Astrocyte of the spinal cord (primary cell): ENCODE data around the gene P2RX4.

Experiments used
- DNase-seq: peaks from one replicate; pipeline ENCODE4 v3.0.0; 2011; ENCODE audit warnings: low read depth, low spot score
- H3K4me3 ChIP-seq: 2 replicates; pipeline ENCODE4 v1.5.1; 2011; ENCODE audit warnings: low read depth, mild to moderate bottlenecking, low read length, moderate library complexity
- in situ Hi-C: cut with HindIII; loops from 2 replicates; pipeline ENCODE4 v1.10.0; 2017; ENCODE audit warnings: low sequenced_read_pairs
- TF ChIP-seq, protein P1 (sequence below): IDR thresholded peaks from 2 replicates; pipeline ENCODE4 v1.5.1; 2012; ENCODE audit warnings: low read depth, mild to moderate bottlenecking, low read length, inconsistent platforms

P2RX4 gene

DNA sequence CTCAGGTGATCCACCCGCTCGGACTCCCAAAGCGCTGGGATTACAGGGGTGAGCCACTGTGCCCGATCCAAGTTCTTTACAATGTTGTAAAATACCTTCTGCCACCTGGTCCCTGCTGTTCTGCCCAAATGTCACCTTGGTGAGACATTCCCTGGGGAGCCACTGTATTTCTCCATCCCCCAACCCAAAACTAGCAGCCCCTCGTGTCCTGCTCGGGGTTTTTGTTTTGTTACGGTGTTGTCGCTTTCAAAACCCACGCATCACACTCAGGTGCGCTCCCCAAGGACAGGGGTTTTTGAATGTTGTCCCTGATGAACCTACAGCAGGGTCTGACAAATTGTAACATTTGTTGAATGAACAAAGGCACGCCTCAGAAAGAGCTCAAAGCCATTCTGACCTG is 49.1 kb downstream of the P2RX4 start:
- TF ChIP-seq, protein P1, sequence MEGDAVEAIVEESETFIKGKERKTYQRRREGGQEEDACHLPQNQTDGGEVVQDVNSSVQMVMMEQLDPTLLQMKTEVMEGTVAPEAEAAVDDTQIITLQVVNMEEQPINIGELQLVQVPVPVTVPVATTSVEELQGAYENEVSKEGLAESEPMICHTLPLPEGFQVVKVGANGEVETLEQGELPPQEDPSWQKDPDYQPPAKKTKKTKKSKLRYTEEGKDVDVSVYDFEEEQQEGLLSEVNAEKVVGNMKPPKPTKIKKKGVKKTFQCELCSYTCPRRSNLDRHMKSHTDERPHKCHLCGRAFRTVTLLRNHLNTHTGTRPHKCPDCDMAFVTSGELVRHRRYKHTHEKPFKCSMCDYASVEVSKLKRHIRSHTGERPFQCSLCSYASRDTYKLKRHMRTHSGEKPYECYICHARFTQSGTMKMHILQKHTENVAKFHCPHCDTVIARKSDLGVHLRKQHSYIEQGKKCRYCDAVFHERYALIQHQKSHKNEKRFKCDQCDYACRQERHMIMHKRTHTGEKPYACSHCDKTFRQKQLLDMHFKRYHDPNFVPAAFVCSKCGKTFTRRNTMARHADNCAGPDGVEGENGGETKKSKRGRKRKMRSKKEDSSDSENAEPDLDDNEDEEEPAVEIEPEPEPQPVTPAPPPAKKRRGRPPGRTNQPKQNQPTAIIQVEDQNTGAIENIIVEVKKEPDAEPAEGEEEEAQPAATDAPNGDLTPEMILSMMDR, result no peak
- in situ Hi-C loops, result no loop called here
- no peak for DNase-seq
- H3K4me3 ChIP-seq, result no peak overlapping the region

DNA sequence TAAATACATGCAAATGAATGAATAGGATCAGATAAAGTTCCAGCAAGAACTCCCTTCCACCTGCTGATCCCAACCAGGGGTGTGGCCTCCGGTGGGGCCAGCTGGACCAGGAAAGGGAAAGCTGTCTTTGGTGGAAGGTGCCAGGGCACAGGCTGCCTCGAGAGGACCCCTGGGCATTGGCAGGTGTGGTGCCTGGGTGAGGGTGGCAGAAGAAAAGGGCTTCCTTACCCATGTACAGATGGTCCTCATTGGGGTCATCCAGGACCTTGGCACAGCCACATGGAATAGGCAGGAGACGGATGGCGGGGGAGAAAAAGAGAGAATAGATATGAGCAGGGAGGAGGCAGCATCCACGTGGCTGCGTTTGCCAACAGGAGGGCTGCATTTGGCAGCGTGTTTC is 50.2 kb downstream of the P2RX4 start:
- TF ChIP-seq, protein P1, result no peak
- DNase-seq, result no peak
- no peak overlapping the region for H3K4me3 ChIP-seq
- in situ Hi-C loops, result no loop called here

DNA sequence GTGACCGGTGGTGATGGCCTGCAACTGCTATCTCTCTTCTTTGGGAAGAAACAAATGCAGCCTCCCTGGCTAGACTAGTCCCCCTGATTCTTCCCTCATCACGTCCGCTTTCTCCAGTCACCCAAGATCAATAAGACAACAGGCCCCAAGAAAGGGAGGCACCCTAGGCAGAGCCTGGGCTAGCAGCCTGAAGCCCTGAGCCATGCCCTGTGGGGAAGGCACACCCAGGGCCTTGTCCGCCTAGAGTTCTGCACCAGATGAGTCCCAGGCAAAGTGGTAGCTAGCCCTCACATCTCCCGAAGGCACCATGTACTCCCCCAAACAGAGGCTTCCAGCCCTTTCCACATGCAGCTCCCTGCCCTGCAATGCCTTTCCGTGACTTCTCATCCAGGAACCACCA is 51.5 kb downstream of the P2RX4 start:
- TF ChIP-seq, protein P1, result no peak
- in situ Hi-C loops, result no loop called here
- no peak for DNase-seq

DNA sequence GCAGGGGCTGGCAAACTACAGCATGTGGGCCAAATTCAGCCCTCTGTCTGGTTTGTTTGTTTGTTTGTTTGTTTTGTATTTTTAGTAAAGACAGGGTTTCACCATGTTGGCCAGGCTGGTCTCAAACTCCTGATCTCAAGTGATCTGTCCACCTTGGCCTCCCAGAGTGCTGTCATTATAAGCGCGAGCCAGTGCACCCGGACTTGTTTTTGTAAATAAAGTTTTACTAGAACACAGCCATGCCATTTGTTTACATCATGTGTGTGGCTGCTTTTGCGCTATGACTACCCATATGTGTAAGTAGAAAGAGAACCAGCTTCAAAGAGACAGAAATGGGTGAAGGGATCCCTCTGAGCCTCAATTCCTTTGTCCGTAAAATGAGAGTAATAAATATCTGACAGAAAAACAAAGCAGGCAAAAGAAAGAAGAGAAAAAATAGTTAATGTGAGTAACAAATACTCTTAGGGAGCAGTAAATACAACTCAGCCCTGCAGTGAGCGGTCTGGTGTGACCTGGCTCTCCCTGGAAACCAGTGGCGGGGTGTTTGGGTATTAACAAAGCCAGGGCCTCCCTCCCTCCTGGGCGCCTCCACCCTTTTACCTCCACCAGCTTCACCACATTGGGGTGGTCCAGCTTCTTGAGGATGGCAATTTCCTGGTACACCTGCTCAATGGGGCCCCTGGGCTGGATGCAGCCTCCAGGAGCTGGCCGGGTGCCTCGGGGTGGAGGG is 53.4 kb downstream of the P2RX4 start:
- no peak overlapping the region for H3K4me3 ChIP-seq
- TF ChIP-seq, protein P1, result no peak
- in situ Hi-C loops, result no loop called here
- no peak for DNase-seq

More for the DNA sequence above, 51.5 kb downstream of the P2RX4 start:
- no peak overlapping the region for H3K4me3 ChIP-seq

DNA sequence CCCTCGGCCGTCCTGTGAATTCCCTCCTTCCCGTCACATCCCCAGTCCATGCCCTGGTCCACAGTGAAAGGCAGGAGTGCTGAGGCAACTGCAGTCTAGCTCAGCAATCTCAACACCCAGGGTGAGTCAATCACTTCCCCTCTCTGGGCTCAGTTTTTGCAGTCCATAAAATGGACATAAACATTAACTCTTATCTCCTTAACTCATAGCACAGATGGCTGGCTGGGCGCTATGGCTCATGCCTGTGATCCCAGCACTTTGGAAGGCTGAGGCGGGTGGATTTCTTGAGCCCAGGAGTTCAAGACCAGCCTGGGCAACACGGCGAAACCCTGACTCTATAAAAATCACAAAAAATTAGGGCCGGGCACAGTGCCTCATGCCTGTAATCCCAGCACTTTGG is 54.2 kb downstream of the P2RX4 start:
- TF ChIP-seq, protein P1, result no peak
- DNase-seq, result no peak
- no peak overlapping the region for H3K4me3 ChIP-seq
- in situ Hi-C loops, result no loop called here

DNA sequence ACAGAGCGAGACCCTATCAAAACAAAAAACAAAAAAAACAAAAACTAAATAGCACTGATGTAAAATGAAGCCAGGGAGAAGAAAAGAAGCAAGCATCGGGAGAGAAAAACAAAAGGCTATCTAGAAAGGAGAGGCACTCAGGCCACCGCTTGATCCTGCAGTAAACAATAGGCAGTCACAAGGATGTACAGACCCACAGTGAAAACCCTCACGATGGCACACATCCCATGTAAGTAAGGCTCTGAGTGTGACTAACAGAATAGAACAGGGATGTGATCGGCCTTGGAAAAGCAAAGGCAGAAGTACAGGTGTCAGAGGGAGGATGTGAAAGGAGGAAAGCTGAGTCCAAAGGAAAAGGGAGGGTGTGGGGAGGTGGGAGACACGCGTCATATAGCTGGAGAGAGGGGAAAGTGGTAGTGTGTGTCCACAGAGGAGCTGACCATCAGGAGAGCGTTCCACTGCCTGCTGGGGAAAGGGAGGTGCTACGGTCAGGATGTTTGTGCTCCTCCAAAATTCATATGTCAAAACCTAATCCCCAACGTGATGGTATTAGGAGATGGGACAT is 55.1 kb downstream of the P2RX4 start:
- H3K4me3 ChIP-seq, result no peak overlapping the region
- TF ChIP-seq, protein P1, result no peak
- in situ Hi-C loops, result no loop called here
- DNase-seq, result no peak
